GM04504 (cell line): Measurements from ENCODE around the gene TSPAN18.

Experiments
- DNase-seq: peaks from one replicate; pipeline ENCODE4 v3.0.0-alpha.2; 2012; ENCODE audit warnings: low read depth

TSPAN18 gene

DNA sequence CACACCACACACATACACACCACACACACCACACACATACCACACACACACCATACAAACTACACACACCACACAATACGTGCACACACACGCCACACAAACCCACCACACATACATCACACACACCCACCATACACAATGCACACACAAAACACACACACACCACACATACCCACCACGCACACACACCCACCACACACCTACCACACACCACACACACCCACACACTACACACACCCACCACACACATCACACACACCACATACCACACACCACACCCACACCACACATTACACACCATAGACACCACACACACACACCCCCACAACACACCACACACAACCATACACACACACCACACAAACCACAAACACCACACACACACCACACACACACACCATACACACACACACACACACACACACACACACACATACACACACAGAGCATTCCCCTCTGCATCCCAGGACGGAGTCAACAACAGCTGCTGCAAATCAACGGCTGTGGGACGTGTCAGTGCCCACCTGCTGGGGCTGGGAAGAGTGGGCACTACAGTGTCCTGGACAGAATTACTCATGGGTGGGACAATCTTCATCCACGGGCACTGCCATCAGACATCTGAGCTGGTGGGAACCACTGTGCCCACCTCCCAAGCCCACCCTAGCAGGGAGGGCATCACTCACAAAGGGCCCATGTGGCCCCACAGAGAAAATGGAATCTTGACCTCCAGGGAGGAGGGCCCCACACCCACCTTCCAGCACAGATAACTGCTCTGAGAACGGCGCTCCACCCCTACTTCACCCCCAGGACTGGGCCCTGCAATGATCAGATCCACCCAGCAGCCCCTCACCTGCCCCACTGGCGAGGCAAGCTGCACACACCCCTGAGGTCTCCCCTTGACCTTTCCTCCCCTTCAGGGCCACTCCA lies 215.5 kb downstream of the TSPAN18 start:
- DNase-seq, result no peak

GRCh38 chr11:44943118-44943517 lies 216.4 kb downstream of the TSPAN18 start:
- no peak for DNase-seq

- no peak for DNase-seq
Observed at GRCh38 chr11:44943696-44944095, 216.9 kb downstream of the TSPAN18 start.

DNA sequence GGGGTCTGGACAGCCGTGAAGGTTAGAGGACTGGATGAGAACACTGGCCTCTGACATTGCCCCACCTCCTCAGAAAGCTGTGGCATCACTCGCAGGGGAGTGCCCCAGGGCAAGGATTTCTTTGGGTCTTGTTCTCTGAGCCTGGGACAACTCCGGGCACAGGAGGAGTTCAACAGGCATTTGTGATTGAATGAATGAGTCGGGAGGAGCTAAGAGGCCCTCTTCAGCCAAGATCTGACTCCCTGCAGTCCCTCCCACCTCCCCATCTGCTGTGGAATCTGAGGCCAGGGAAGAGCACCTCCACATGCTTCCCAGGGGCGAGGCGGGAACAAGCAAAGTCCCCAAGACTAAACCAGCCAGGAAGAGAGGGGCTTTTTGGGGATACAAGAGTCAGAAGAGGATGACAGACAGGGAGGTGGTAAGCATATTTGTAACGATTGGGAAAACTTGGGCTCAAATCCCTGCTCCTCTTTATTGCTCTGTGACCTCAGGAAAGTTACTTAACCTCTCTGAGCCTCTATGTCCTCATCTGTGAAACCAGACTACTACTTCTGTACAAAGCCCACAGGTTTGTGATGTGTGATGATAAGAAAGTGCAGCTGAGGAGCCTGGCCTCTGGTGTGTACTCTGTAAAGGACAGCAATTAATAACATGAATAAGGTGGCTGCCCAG lies 217.6 kb downstream of the TSPAN18 start:
- DNase-seq, result no peak

DNA sequence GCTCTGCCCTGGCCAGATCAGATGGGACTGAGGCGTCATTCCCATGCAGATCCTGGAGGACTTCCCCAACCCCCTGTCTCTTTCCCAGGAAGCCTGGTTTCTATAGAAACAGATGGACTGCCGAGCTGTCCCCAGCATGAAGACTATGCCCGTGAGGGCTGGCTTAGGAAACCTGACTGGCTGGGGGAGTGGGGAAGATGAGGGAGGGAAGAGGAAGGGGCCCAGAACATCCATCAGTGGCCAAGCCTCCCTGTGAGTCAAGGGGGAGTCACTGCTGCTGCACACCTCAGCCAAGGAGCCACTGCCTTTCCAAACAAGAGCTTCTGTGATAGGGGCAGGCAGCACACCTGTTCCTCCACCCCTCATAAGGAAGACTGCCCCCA lies 218.1 kb downstream of the TSPAN18 start:
- DNase-seq, result no peak

- DNase-seq, result no peak
Observed at GRCh38 chr11:44945666-44946065, 218.9 kb downstream of the TSPAN18 start.

GRCh38 chr11:44946263-44946662 lies 219.5 kb downstream of the TSPAN18 start:
- DNase-seq, result no peak

DNA sequence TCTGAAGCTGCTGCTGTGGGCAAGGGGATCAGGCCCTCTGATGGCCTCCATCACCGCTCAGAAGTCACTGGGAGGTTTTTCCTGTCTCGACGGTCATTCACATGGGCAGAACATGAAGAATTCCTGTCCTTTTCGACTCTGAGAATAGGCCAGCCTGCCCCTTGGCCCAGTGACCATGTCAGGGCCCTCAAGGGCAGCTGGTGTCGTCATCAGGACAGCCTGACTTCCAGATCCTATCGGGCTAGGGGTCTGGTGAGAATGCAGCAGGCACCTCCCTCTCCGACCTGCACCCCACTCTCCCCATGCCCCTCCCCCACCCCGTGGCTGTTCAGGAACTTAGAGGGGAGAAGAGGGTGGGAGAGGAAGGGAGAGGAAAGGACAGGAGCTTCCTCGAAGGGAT lies 220.4 kb downstream of the TSPAN18 start:
- DNase-seq, result no peak

GRCh38 chr11:44948155-44948554 lies 221.4 kb downstream of the TSPAN18 start:
- DNase-seq, result no peak

- DNase-seq, result no peak
Observed at GRCh38 chr11:44949160-44950030, 222.6 kb downstream of the TSPAN18 start.

DNA sequence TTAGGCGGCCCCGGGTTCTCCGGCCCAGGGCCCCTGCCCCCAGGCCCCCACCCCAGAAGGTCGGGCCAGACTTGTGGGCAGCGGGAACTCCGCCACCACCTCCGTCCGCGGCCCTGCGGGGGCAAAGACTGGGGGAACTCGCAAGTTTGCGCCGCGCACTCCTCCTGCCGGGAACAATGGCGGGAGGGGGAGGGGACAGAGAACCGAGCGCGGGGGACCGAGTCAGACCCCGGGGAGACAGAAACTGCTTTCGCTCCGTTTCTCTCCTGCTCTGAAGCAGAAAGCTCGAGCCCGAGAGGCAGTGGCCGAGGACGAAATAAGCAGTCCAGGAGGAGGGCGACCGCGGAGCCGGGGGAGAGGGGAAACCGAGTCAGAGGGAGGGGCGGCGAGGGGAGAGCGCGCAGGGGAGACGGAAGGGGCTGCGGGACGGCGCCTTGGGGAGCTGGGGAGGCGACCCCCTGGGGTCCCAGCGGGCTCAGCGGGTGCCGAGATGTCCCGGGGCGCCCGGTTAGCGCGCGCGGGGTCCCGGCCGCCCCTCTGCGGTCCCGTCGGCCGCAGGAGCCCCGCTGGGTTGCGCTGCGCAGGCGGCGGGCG lies 223.4 kb downstream of the TSPAN18 start:
- no peak for DNase-seq

GRCh38 chr11:44950625-44951476 lies 224.1 kb downstream of the TSPAN18 start, which contains the start of gene TP53I11:
TP53I11 (minus strand) TSS chr11:44950883; CDS start chr11:44938335, 12,548 bp downstream.
- DNase-seq, result peak; percentile 44

- no peak for DNase-seq
Observed at GRCh38 chr11:44952082-44952481, 225.3 kb downstream of the TSPAN18 start.

DNA sequence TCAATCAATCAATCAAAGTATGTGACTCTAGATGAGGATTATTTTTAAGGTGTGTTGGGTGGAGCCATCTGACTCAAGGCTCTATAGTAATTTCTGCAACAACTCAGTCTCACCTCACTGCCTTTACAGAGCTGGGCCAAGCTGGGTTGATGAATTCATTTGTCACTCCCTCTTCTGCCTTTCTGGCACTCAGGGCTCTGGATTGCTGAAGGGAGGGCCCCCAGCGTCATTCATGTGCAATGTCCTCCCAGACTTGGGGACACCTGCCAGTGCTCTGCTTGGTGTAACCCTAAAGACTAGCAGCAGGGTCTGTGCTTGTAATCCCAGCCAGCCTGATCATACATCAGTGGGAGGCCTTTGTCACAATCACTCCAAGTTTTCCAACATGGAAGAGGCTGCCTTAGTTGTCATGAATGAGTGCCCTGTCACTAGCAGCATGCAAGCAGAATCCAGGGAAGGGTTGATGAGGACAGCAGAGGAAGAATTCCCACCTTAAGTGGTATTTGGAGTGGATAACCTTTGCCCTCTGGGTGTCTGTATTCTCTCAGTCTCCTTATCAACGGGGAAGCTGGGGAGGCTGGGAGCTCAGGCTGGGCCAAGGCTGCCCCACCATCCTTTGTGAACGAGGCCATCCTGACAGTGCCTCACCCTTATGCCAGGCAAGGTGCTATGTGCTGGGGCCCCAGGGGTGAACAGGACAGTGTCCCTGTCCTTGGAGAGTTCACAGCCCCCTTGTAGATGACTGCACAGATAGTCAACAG lies 225.9 kb downstream of the TSPAN18 start:
- no peak for DNase-seq

- no peak for DNase-seq
Observed at GRCh38 chr11:44954051-44954906, 227.5 kb downstream of the TSPAN18 start.

GRCh38 chr11:44955015-44955738 lies 228.4 kb downstream of the TSPAN18 start:
- peak; percentile 48 for DNase-seq

- DNase-seq, result no peak
Observed at GRCh38 chr11:44957040-44957515, 230.3 kb downstream of the TSPAN18 start.
